ENCODE measurements around the gene WNT7B.

- TF ChIP-seq POLR2A (IDR thresholded peaks at IDR 0.05) (no peak), CTCF (IDR thresholded peaks at IDR 0.05) (no peak)
Observed at GRCh38 chr22:46007003-46007847, 30.3 kb upstream of the WNT7B start.

Data from testis (tissue), 2 donors.